Natural killer cell (primary cell): ENCODE results near the gene CLECL1. TPM values are rescaled to one million over a fixed set of nuclear protein-coding genes. Genes with fewer than 3 reads are reported as not detected.

ENCODE experiments used
- ATAC-seq, 3 donors: fragments of 150-1000 bp in 2 of 3; fragments of 200-7000 bp in 1 of 3; cut with Tn5 transposase; 1 replicate in 1 of 3; 2 replicates in 2 of 3; pipeline ENCODE4 v1.10.0; 2021; ENCODE audit warnings: mild to moderate bottlenecking in 2 of 3, moderate library complexity in 2 of 3
- DNase-seq, 2 donors: peaks; one replicate each; pipeline versions ENCODE4 v3.0.0 to v3.0.0-alpha.2; 2013 to 2021; ENCODE audit warnings: mixed read lengths in 1 of 2
- H3K27ac ChIP-seq: one replicate; pipeline ENCODE4 v1.5.1; 2013; ENCODE audit warnings: mild to moderate bottlenecking, low read length
- H3K27me3 ChIP-seq: one replicate; pipeline ENCODE4 v1.6.1; 2013; ENCODE audit warnings: low read length; ENCODE audit not compliant: control insufficient read depth, insufficient read depth
- H3K36me3 ChIP-seq: one replicate; pipeline ENCODE4 v1.6.1; 2013; ENCODE audit warnings: low read length; ENCODE audit not compliant: control insufficient read depth, insufficient read depth
- H3K4me1 ChIP-seq: one replicate; pipeline ENCODE4 v1.6.1; 2013; ENCODE audit warnings: low read length; ENCODE audit not compliant: control insufficient read depth, insufficient read depth
- H3K4me3 ChIP-seq: one replicate; pipeline ENCODE4 v1.5.1; 2013; ENCODE audit warnings: low read length
- H3K9me3 ChIP-seq: one replicate; pipeline ENCODE4 v1.6.1; 2013; ENCODE audit warnings: low read length; ENCODE audit not compliant: control insufficient read depth, insufficient read depth
- H3K27ac Mint-ChIP-seq, 2 donors: one replicate each; pipeline ENCODE4 v1.8.0; 2022; ENCODE audit warnings: mild to moderate bottlenecking in 2 of 2, mixed read lengths in 2 of 2, moderate library complexity in 1 of 2
- H3K27me3 Mint-ChIP-seq, 2 donors: one replicate each; pipeline ENCODE4 v1.8.0; 2022; ENCODE audit warnings: low read depth in 2 of 2, mixed read lengths in 2 of 2
- H3K36me3 Mint-ChIP-seq: one replicate; pipeline ENCODE4 v1.8.0; 2022; ENCODE audit warnings: mixed read lengths
- H3K4me1 Mint-ChIP-seq, 2 donors: one replicate each; pipeline ENCODE4 v1.8.0; 2022; ENCODE audit warnings: mixed read lengths in 2 of 2
- H3K4me3 Mint-ChIP-seq: one replicate; pipeline ENCODE4 v1.8.0; 2022; ENCODE audit warnings: mild to moderate bottlenecking, moderate library complexity, mixed read lengths
- H3K9me3 Mint-ChIP-seq, 2 donors: one replicate each; pipeline ENCODE4 v1.8.0; 2022; ENCODE audit warnings: mixed read lengths in 2 of 2
- WGBS: methylation state at CpG from one replicate; pipeline ENCODE4 v1.1.7; 2013; ENCODE audit warnings: missing lambda C conversion rate; ENCODE audit not compliant: insufficient coverage; 5-methylcytosine and 5-hydroxymethylcytosine counted together
- intact Hi-C: fragments of 100-400 bp; cut with micrococcal nuclease; formaldehyde crosslinking; loops from one replicate; pipeline ENCODE4 v1.14.2; 2022
- total RNA-seq, 4 donors: library from RNA; stranded (reverse); fragments of 120-200 nt in 1 of 4; gene quantifications; one replicate each; pipeline versions ENCODE4 v1.2.3 to v1.2.4, GENCODE V29; 2013 to 2022
- TF ChIP-seq, protein P1 (sequence below): fragments of 200-600 bp; IDR thresholded peaks from one replicate; pipeline ENCODE4 v1.8.0; 2022; ENCODE audit warnings: antibody characterized with exemption

Gene CLECL1
- total RNA-seq, 3 donors from 2014 or later (not counting 1 experiment from before 2014, with no cell fraction given): 0.64 to 1.5 (median 0.72) TPM

DNA sequence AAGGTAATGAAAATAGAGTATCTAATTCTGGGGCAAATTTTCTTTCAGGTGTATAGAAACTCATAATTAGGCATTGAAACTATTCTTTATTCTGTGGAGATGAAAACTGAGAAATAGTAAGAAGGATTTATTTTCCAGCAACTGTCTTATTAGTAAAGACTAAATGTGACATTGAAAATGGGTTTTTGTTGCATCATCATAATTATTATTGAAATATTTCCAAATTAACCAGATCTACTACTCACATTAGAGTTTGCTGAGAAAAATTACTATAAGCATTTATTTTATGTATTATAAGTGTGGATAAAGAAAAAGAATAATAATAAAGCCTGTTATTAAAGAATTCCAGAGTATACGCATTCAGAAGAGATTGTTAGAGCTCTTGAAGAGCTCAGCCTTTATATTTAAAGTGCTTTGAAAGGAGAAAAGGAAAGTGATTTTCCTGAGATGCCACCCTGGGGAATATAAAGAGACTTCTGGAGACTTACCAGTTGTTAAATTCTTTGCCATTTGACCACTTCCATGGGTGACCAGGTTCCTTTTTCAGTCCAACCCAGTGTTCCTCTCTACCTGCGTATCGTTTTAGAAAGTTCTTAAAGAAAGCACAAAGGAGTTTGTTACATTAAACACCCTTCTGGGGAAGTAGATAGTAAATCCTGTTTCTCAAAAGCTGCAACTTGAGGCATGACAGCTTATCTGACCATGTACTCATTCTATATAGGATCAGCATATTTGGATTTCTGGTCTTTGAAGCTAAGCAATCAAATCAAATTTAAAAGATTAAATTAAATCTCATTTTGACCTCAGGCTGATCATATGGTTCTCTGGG lies 21.4 kb upstream of the CLECL1 start:
- no peak overlapping the region for H3K27ac ChIP-seq
- H3K36me3 ChIP-seq: peaks cover 52% of the 10 kb centered on the region
- 89% methylated on average over 3 of the region's 3 CpGs for WGBS

DNA sequence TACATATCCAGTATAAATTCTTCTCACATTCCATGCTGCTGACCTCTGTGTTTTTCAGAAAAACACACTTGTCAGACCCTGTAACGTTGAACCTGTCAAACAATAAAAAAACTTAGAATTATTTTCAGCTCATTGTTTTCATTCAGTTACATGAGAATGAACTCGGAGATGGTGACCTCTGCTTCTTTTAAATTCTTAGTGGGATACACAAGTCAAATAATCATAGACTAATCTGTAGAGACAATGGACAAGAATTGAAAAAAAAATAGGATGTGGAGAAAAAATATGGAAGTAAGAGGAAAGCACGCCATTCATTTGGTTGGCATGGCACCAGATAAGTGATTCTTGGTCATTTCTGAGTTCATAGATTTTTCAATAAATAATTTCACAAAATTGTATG lies 20.6 kb upstream of the CLECL1 start:
- intact Hi-C loops: no loop called here

More for the DNA sequence above, 21.4 kb upstream of the CLECL1 start:
- Mint-ChIP-seq H3K4me1 (peaks cover 51 to 66% of the 10 kb centered on the region in 2 donors), H3K4me3 (peak overlapping the region; percentile 87), H3K27me3 (no peaks in the 10 kb centered on the region), H3K9me3 (no peaks in the 10 kb centered on the region), H3K36me3 (peaks cover 47% of the 10 kb centered on the region), H3K27ac (peak overlapping the region; percentile 40 to 100)
- ATAC-seq: no peak
- no peaks in the 10 kb centered on the region for H3K27me3 ChIP-seq
- DNase-seq: no peak
- H3K9me3 ChIP-seq: no peaks in the 10 kb centered on the region
- peaks cover 18% of the 10 kb centered on the region for H3K4me1 ChIP-seq
- intact Hi-C loops: no loop called here
- TF ChIP-seq, protein P1, sequence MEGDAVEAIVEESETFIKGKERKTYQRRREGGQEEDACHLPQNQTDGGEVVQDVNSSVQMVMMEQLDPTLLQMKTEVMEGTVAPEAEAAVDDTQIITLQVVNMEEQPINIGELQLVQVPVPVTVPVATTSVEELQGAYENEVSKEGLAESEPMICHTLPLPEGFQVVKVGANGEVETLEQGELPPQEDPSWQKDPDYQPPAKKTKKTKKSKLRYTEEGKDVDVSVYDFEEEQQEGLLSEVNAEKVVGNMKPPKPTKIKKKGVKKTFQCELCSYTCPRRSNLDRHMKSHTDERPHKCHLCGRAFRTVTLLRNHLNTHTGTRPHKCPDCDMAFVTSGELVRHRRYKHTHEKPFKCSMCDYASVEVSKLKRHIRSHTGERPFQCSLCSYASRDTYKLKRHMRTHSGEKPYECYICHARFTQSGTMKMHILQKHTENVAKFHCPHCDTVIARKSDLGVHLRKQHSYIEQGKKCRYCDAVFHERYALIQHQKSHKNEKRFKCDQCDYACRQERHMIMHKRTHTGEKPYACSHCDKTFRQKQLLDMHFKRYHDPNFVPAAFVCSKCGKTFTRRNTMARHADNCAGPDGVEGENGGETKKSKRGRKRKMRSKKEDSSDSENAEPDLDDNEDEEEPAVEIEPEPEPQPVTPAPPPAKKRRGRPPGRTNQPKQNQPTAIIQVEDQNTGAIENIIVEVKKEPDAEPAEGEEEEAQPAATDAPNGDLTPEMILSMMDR: no peak
- H3K4me3 ChIP-seq: no peak overlapping the region

DNA sequence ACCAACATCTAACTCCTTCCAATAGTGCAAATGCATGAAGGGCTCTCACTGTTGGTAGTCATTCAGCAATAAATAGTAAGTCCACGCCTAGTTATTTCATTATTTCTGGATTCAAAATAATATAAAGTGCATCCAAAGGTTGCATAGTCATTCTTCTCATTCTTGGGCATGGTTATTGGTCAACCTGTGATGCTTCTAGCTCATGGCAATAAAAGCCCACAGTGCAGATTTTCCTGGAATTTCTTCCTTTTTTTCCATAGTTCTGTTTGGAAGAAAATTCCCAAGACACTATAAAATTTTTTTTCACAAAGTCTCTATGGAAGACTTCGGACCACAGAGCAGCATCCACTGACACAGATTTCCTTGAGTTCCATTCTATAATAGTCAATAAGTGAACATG lies 20.2 kb upstream of the CLECL1 start:
- Histone ChIP-seq H3K4me1 (peaks cover 22% of the 10 kb centered on the region), H3K27ac (no peak overlapping the region), H3K27me3 (no peaks in the 10 kb centered on the region), H3K4me3 (no peak overlapping the region), H3K36me3 (peaks cover 52% of the 10 kb centered on the region), H3K9me3 (no peaks in the 10 kb centered on the region)
- intact Hi-C loops: no loop called here
- Mint-ChIP-seq H3K9me3 (no peaks in the 10 kb centered on the region), H3K4me1 (peaks cover 42 to 59% of the 10 kb centered on the region in 2 donors), H3K36me3 (peaks cover 39% of the 10 kb centered on the region), H3K27ac (peak overlapping the region; percentile 0 to 100), H3K4me3 (peak overlapping the region; percentile 80), H3K27me3 (no peaks in the 10 kb centered on the region)
- ATAC-seq (no peak), DNase-seq (no peak)
- TF ChIP-seq, protein P1: no peak
- 100% methylated on average over 1 of the region's 2 CpGs for WGBS

More for the DNA sequence above, 20.6 kb upstream of the CLECL1 start:
- ATAC-seq (no peak), DNase-seq (no peak)
- H3K27me3 ChIP-seq: no peaks in the 10 kb centered on the region
- peak overlapping the region; percentile 80 for H3K4me3 Mint-ChIP-seq
- peaks cover 43% of the 10 kb centered on the region for H3K36me3 Mint-ChIP-seq
- peaks cover 22% of the 10 kb centered on the region for H3K4me1 ChIP-seq
- H3K27me3 Mint-ChIP-seq: no peaks in the 10 kb centered on the region
- H3K36me3 ChIP-seq: peaks cover 52% of the 10 kb centered on the region
- no peaks in the 10 kb centered on the region for H3K9me3 Mint-ChIP-seq
- WGBS: 74% methylated on average over 2 of the region's 3 CpGs
- H3K27ac Mint-ChIP-seq: peak overlapping the region; percentile 40 to 100
- no peaks in the 10 kb centered on the region for H3K9me3 ChIP-seq
- no peak overlapping the region for H3K27ac ChIP-seq
- H3K4me3 ChIP-seq: no peak overlapping the region
- H3K4me1 Mint-ChIP-seq: peaks cover 45 to 63% of the 10 kb centered on the region in 2 donors
- TF ChIP-seq, protein P1: no peak
